Ammon's horn (tissue), 1 donor: ENCODE results near the gene SPTSSB.
A peak's percentile ranks its signal among the peaks of the same experiment; 100 is the strongest.

Experiments
- DNase-seq: peaks from one replicate; pipeline ENCODE4 v3.0.0-alpha.2; 2016; ENCODE audit warnings: low spot score

The SPTSSB gene

DNA sequence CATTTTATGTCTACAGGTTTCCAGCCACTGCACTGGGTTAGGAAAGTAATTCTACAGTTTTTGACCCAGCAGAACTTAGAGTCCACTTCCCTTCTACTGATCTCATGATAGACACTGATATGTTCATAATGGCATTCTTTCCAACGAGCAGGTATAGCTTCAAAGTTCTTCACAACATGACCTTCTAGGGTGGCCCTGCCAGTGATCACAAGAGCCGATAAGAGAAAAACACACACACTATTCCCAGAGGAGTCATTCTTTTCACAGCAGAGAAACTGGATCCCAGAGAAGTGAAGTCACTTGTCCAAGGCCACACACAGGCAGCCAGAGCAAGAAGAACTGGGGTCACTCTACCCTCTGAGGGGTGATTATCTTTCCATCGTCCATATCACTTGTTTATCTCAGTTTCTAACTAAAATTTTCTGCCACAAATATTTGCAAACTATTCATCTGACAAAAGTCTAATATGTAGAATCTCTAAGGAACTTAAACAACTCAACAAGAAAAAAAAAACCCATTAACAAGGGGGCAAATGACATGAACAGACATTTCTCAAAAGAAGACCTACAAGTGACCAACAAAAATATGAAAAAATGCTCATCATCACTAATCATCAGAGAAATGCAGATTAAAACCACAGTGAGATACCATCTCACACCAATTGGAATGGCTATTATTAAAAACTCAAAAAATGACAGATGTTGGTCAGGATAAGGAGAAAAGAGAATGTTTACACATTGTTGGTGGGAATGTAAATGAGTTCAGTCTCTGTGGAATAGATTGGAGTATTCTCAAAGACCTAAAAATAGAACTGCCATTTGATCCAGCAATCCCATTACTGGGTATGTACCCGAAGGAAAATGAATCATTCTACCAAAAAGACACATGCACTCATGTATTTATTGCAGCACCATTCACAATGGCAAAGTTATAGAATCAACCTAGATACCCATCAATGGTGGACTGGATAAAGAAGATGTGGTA is 31.5 kb downstream of the SPTSSB start:
- no peak for DNase-seq

DNA sequence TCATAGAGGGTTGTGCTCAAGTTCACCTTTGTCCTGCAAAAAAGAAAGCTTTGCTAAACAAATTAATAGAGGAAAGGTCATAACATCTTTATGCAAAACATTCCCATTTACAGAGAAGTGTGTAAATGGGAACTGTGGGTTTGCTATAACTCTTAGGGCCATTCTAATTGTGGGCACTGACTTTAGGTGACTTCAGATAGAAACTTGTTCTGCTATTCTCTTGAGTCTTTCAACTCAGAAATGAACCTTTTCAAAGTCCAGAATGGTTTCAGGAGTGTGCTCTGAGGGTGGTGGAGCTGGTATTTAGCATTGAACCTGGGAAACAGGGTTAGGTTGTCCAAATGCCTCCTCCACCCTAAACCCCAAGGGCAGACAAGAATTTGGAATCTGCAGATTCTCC is 34.0 kb downstream of the SPTSSB start:
- DNase-seq = no peak

- no peak for DNase-seq
These were observed 34.7 kb downstream of the SPTSSB start for GRCh38 chr3:161336661-161337060.

DNA sequence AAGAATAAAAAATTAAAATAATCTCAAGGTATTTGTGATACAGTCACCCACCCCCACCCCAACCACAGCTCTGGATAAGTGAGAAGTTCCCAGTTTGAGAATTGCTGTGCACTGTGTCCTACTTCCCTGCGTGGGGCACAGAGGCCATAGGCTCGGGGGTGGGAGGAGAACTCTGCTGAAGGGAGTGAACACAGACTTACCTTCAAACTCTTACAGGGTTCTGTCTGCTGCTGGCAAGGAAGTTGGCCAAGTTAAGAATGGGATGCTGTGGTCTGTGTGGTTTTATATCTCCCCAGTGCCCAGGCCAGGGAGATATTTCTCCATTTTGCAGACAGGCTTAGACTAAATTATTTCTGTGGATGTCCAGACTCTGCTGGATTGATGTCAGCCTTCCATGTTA is 37.6 kb downstream of the SPTSSB start:
- peak; percentile 20 for DNase-seq

- DNase-seq = no peak
These were observed 38.5 kb downstream of the SPTSSB start for GRCh38 chr3:161332792-161333191.

- no peak for DNase-seq
These were observed 46.3 kb downstream of the SPTSSB start for GRCh38 chr3:161325059-161325458.

- DNase-seq = no peak
These were observed 47.2 kb downstream of the SPTSSB start for GRCh38 chr3:161323926-161324621.

- no peak for DNase-seq
These were observed 48.3 kb downstream of the SPTSSB start for GRCh38 chr3:161322781-161323568.

GRCh38 chr3:161320837-161321236 is 50.5 kb downstream of the SPTSSB start:
- DNase-seq = no peak

DNA sequence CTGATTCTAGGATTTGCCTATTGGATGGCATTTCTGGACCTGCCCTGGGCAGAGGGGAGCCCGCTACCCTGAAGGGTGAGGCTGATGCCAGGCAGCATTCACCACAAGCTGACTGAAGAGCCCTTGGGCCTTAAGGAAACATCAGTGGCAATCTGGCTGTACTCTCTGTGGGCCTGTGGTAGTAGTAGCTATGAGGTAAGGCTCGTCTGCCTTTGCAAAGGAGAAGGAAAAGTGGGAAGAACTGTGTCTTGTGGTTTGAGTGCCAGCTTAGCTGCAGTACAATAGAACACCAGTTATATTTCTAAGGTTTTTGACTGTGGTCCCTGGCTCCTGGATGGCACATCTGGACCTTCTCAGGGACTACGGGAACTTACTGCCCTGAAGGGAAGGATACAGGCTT is 51.5 kb downstream of the SPTSSB start:
- DNase-seq = no peak

DNA sequence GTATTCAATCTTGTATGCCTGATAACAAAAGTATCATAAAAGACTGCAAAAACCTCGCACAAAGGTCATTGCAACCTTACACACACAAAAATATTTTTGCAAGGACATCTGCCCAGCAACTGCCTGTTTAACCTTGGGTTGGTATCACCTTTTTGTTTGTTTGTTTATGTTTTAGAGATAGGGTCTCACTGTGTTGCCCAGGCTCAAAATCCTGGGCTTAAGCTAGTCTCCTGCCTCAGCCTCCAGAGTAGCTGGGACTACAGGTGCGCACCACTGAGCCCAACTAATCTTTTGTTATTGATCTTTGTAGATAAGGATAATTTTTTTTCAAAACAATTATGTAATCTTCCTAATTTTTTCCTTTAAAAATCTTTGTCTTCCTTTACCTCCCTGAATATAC is 54.2 kb downstream of the SPTSSB start:
- no peak for DNase-seq

DNA sequence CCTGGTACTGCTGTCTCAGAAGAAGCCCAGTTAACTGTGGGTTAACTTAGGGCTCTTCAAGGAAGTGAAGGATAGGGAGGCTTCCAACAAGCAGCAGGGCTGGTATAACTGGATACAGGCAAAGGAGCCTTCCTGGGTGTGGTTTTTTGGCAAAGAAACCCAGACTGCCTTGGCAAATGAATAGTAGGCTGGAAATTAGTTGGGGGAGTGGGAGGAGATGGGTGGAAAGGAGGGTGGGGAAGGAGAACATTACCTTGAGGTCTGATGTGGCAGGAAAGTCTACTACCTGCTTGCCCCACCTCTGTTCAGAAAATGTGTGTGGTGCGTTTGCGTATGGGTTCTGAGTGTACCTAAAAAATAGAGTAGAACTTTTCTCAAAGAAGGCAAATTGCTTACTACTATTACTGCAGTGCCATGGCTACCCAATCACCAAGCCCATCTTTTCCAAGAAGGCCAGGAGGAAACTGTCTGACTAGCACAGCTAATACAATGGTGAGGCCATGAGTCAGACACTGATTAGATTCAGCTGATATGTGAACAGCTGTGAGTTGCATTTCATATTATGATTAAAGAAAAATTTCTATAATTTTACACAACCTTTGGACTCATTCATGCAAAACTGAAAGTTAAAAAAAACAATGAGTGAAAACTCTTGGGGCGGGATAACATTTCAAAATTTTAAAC is 55.2 kb downstream of the SPTSSB start:
- no peak for DNase-seq

- DNase-seq = no peak
These were observed 56.4 kb downstream of the SPTSSB start for GRCh38 chr3:161314836-161315395.

DNA sequence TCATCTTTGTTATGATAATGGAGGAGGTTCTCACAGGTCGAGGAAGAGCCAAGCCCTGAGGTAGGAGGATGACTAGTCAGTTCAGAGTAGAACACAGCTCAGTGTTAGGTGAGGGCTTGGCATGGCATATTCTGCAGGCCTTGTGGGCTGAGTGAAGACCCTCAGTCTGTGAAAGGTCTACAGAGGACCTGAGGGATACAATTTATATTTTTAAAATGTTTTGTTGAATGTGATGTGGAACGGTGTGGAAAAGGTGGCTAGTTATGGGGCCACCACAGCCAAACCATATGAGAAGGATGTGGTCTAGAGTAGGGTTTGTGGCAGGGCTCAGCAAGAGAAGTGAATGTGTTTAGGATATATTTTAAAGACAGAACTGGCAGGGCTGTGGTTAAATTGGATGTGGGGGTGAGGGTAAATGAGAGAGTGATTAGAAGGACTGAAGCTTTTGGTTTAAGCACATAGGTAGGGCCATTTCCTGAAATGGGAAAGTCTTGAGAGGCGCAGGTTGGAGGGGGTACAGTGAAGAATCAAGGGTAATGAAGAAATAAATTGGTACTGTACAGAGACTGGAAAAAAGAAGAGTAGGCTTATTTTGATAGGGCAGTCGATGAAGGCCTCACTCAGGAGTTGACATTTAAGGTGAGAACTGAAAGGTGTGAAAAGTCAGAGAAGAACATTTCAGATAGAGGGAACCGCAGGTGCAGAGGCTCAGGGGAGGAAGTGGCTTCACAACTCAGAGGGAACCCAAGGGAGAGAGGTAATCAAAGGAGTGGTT is 60.5 kb downstream of the SPTSSB start:
- no peak for DNase-seq

DNA sequence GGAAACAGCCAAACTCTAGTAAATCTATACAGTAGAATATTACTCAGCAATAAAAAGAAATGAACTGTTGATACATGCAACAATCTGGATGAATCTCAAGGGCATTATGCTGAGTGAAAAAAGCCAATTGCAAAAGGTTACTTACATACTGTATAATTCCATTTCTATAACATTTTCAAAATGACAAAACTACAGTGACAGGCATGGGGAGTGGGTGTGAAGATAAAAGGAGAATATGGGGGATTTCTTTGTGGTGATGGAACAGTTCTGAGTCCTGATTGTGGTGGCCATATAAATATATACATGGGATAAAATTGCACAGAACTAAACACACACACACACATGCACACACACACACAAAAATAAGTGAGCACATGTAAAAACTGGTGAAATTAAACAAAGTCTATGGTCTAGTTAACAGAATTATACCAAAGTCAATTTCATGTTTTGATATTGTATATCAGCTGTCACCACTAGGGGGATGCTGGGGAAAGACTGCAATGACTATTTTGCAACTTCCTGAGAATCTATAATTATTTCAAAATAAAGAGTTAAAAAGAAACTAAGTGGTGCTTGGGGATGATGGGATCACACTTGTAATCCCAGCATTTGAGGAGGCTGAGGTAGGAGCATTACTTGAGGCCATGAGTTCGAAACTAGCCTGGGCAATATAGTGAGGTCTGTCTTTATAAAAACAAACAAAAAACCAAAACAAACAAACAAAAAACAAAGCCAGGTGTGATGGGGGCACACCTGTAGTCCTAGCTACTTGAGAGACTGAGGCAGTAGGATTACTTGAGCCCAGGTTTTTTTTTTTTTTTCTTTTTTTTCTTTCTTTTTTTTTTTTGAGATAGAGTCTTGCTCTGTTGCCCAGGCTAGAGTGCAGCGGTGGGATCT is 66.0 kb downstream of the SPTSSB start:
- no peak for DNase-seq

DNA sequence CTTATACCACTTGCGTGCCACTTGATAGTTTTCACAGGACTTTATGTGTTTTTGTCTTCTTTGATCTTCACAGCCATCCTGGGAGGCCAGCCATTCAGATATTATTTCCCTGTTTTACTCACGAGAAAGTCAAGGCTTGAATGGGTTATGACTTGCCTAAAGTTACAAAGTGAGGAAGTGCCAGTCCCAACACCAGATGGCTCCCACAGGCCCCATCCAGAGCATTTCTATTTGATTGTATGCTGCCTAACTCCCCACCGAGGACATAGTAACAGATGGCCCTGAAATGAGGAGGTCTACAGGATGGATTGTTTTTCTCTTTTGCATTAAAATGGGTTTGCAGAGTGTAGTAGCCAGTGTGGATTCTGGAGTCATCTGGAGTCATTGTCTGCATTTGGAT is 74.5 kb downstream of the SPTSSB start:
- DNase-seq = no peak

- no peak for DNase-seq
These were observed 76.0 kb downstream of the SPTSSB start for GRCh38 chr3:161295325-161295724.
